ENCODE measurements around the gene SYS1.

The SYS1 gene

GRCh38 chr20:45355209-45356084 lies 7.5 kb upstream of the SYS1 start:
- DNase-seq (ENCODE audit: low read depth in 3 of 3, low spot score in 1 of 3): no peak

GRCh38 chr20:45358282-45359068 lies 4.5 kb upstream of the SYS1 start:
- DNase-seq (ENCODE audit: low read depth in 3 of 3, low spot score in 1 of 3): no peak

- no peak for DNase-seq (ENCODE audit: low read depth in 3 of 3, low spot score in 1 of 3)
These were observed 3.9 kb upstream of the SYS1 start for GRCh38 chr20:45359069-45359405.

- DNase-seq (ENCODE audit: low read depth in 3 of 3, low spot score in 1 of 3): no peak
These were observed 3.4 kb upstream of the SYS1 start for GRCh38 chr20:45359406-45360148.

GRCh38 chr20:45361793-45362192 lies 1.2 kb upstream of the SYS1 start:
- DNase-seq (ENCODE audit: low read depth in 3 of 3, low spot score in 1 of 3): no peak

GRCh38 chr20:45363611-45364492 lies 896 bp downstream of the SYS1 start:
- no peak for DNase-seq (ENCODE audit: low read depth in 3 of 3, low spot score in 1 of 3)

GRCh38 chr20:45365444-45365970 lies 2.6 kb downstream of the SYS1 start:
- DNase-seq (ENCODE audit: low read depth in 3 of 3, low spot score in 1 of 3): no peak

GRCh38 chr20:45366192-45366591 lies 3.2 kb downstream of the SYS1 start:
- no peak for DNase-seq (ENCODE audit: low read depth in 3 of 3, low spot score in 1 of 3)

GRCh38 chr20:45366631-45367030 lies 3.7 kb downstream of the SYS1 start:
- DNase-seq (ENCODE audit: low read depth in 3 of 3, low spot score in 1 of 3): no peak

GRCh38 chr20:45367126-45367525 lies 4.2 kb downstream of the SYS1 start:
- no peak for DNase-seq (ENCODE audit: low read depth in 3 of 3, low spot score in 1 of 3)

GRCh38 chr20:45368221-45368980 lies 5.4 kb downstream of the SYS1 start:
- no peak for DNase-seq (ENCODE audit: low read depth in 3 of 3, low spot score in 1 of 3)

- no peak for DNase-seq (ENCODE audit: low read depth in 3 of 3, low spot score in 1 of 3)
These were observed 7.7 kb downstream of the SYS1 start for GRCh38 chr20:45370571-45371160.

GRCh38 chr20:45372241-45372640 lies 9.3 kb downstream of the SYS1 start:
- no peak for DNase-seq (ENCODE audit: low read depth in 3 of 3, low spot score in 1 of 3)

GRCh38 chr20:45372646-45373352 lies 9.8 kb downstream of the SYS1 start:
- no peak for DNase-seq (ENCODE audit: low read depth in 3 of 3, low spot score in 1 of 3)

- peak; percentile 75 to 92 (median 77) for DNase-seq (ENCODE audit: low read depth in 3 of 3, low spot score in 1 of 3)
These were observed 10.6 kb downstream of the SYS1 start for GRCh38 chr20:45373353-45374100.

- no peak for DNase-seq (ENCODE audit: low read depth in 3 of 3, low spot score in 1 of 3)
These were observed 11.1 kb downstream of the SYS1 start for GRCh38 chr20:45374101-45374467.

GRCh38 chr20:45374966-45375365 lies 12.0 kb downstream of the SYS1 start:
- no peak for DNase-seq (ENCODE audit: low read depth in 3 of 3, low spot score in 1 of 3)

- DNase-seq (ENCODE audit: low read depth in 3 of 3, low spot score in 1 of 3): no peak
These were observed 14.3 kb downstream of the SYS1 start for GRCh38 chr20:45377269-45377668.
